Suprapubic skin (tissue), 4 donors: ENCODE data around the gene CDHR4.

Experiments
- CTCF ChIP-seq, 2 donors: fragments of 200-600 bp in 1 of 2; fragments of 450-650 bp in 1 of 2; sonication (generic) in 1 of 2; IDR thresholded peaks; one replicate each; pipeline ENCODE4 v1.5.1; 2016 to 2019; ENCODE audit warnings: antibody characterized with exemption in 2 of 2, mild to moderate bottlenecking in 1 of 2, moderate library complexity in 1 of 2
- EP300 ChIP-seq: sonication (generic); formaldehyde crosslinking; IDR thresholded peaks from one replicate; pipeline ENCODE4 v1.6.1; 2017; ENCODE audit warnings: antibody characterized with exemption
- POLR2A ChIP-seq, 2 donors: fragments of 450-650 bp; IDR thresholded peaks; one replicate each; pipeline ENCODE4 v1.6.1; 2017; ENCODE audit warnings: antibody characterized with exemption in 2 of 2, mild to moderate bottlenecking in 2 of 2, moderate library complexity in 2 of 2
- POLR2AphosphoS5 ChIP-seq, 3 donors: sonication (generic); formaldehyde crosslinking; IDR thresholded peaks; one replicate each; pipeline ENCODE4 v1.6.1; 2017; ENCODE audit warnings: antibody characterized with exemption in 3 of 3

GRCh38 chr3:49826016-49826415, 26.3 kb upstream of the CDHR4 start:
- TF ChIP-seq POLR2A (IDR thresholded peaks at IDR 0.05): no peak
- no peak for TF ChIP-seq POLR2AphosphoS5 (IDR thresholded peaks at IDR 0.05)
- TF ChIP-seq CTCF (IDR thresholded peaks at IDR 0.05): no peak
- TF ChIP-seq EP300: no peak
